Pancreas (tissue), 10 donors: ENCODE measurements around the gene TMEM165. TPM values are rescaled to one million over a fixed set of nuclear protein-coding genes. Genes with fewer than 3 reads are reported as not detected.

Source experiments
- ATAC-seq, 4 donors: fragments of 200-7000 bp; cut with Tn5 transposase; one replicate each; pipeline versions ENCODE4 v1.8.0 to v1.9.1; 2020; ENCODE audit warnings: mild to moderate bottlenecking in 4 of 4, moderate library complexity in 4 of 4
- DNase-seq, 6 donors: peaks; one replicate each; pipeline ENCODE4 v3.0.0-alpha.2; 2020
- FAIRE-seq: peaks from 2 replicates; lab custom pipeline; 2012; peaks lifted over from hg19 to GRCh38; lab: Jason Lieb, UNC
- H3K27ac ChIP-seq, 4 donors: fragments of 200-600 bp; sonication (generic); 1 replicate in 3 of 4; 2 replicates in 1 of 4; pipeline versions ENCODE4 v1.5.0 to v1.8.0; 2020
- H3K27me3 ChIP-seq, 4 donors: fragments of 200-600 bp; one replicate each; pipeline ENCODE4 v1.8.0; 2021
- H3K36me3 ChIP-seq, 3 donors: fragments of 200-600 bp; sonication (generic) in 1 of 3; one replicate each; pipeline versions ENCODE4 v1.5.0 to v1.8.0; 2020 to 2021
- H3K4me1 ChIP-seq, 3 donors: fragments of 200-600 bp; one replicate each; pipeline ENCODE4 v1.8.0; 2021
- H3K4me3 ChIP-seq, 4 donors: fragments of 200-600 bp; sonication (generic) in 2 of 4; one replicate each; pipeline versions ENCODE4 v1.5.0 to v1.8.0; 2020 to 2021
- H3K9me3 ChIP-seq, 4 donors: fragments of 200-600 bp; one replicate each; pipeline ENCODE4 v1.8.0; 2021
- CTCF ChIP-seq, 4 donors: fragments of 200-600 bp; sonication (generic) in 3 of 4; IDR thresholded peaks; one replicate each; pipeline versions ENCODE4 v1.5.0 to v1.8.0; 2021; ENCODE audit warnings: antibody characterized with exemption in 4 of 4
- WGBS, 2 donors: extraction: QIAGEN DNeasy Blood & Tissue Kit; methylation state at CpG; one replicate each; pipeline ENCODE4 v1.1.7; 2013; 5-methylcytosine and 5-hydroxymethylcytosine counted together
- intact Hi-C, 3 donors: fragments of 100-400 bp; cut with DNase I; formaldehyde crosslinking; loops; one replicate each; pipeline versions ENCODE4 v1.11.1 to v1.14.2; 2022
- polyA plus RNA-seq, 2 donors: library from polyadenylated mRNA; stranded (reverse); fragments of 200-250 nt; gene quantifications; one replicate each; pipeline ENCODE4 v1.2.3, GENCODE V29; 2013
- total RNA-seq, 6 donors: library from RNA; stranded (reverse); fragmentation: NEBNext Ultra II Directional in 4 of 6; extraction: Animal tissue kit (Norgen Biotek cat#: 25700) in 4 of 6; gene quantifications; one replicate each; pipeline versions ENCODE4 v1.2.1 to v1.2.4, GENCODE V29; 2021 to 2023
- donor health status: healthy with polysubstance abuse.
- donor health status: DM: no; HTN: no; CAD: no; lungs with moderate emphysema.
- donor health status: DM: no; HTN: no; CAD: no.
- donor health status: control.
- donor health status: control.
- donor health status: Bipolar disorder and iron deficiency.
- donor health status: DM: yes; HTN: yes; CAD: no.
- donor health status: DM: no; HTN: no; CAD: no.
- donor health status: DM: no; HTN: no; CAD: no.
- donor health status: DM: yes; HTN: yes; CAD: no.

Gene TMEM165
- total and polyA plus RNA-seq, 8 donors, result 24.3 to 61.6 (median 42.7) TPM

GRCh38 chr4:55435141-55435841, 39.5 kb downstream of the TMEM165 start:
- DNase-seq (no peak), ATAC-seq (peak in 3 of 4 donors; percentile 37 to 41 (median 39)), FAIRE-seq (no peak)
- Histone ChIP-seq H3K27me3 (no peaks in the 10 kb centered on the region), H3K9me3 (no peaks in the 10 kb centered on the region), H3K27ac (peak overlapping the region in 2 of 4 donors; percentile 23 to 34), H3K4me1 (peaks cover 15 to 22% (median 18%) of the 10 kb centered on the region in 3 donors), H3K36me3 (peaks cover 0 to 19% (median 0%) of the 10 kb centered on the region in 3 donors), H3K4me3 (no peak overlapping the region)
- intact Hi-C loops, result no loop called here
- 50 to 58% methylated on average over 3 of the region's 3 CpGs for WGBS, 2 donors
- TF ChIP-seq CTCF (IDR thresholded peaks at IDR 0.05), result no peak

GRCh38 chr4:55437356-55437796, 41.6 kb downstream of the TMEM165 start:
- Histone ChIP-seq H3K27me3 (no peaks in the 10 kb centered on the region), H3K27ac (peak overlapping the region; percentile 51 to 81 (median 72)), H3K9me3 (no peaks in the 10 kb centered on the region), H3K36me3 (peaks cover 0 to 23% (median 0%) of the 10 kb centered on the region in 3 donors), H3K4me1 (peaks cover 15 to 22% (median 18%) of the 10 kb centered on the region in 3 donors), H3K4me3 (no peak overlapping the region)
- TF ChIP-seq CTCF (IDR thresholded peaks at IDR 0.05), result no peak
- ATAC-seq (peak; percentile 58 to 76 (median 71)), DNase-seq (peak in 4 of 6 donors; percentile 20 to 40 (median 32)), FAIRE-seq (no peak)
- 35 to 43% methylated on average over 5 of the region's 5 CpGs for WGBS, 2 donors
- intact Hi-C loops, result no loop called here

GRCh38 chr4:55437823-55438222, 42.1 kb downstream of the TMEM165 start:
- WGBS, 2 donors, result 16 to 40% methylated on average over 3 of the region's 3 CpGs
- no peaks in the 10 kb centered on the region for H3K9me3 ChIP-seq
- FAIRE-seq, result no peak
- peaks cover 0 to 24% (median 0%) of the 10 kb centered on the region in 3 donors for H3K36me3 ChIP-seq
- intact Hi-C loops, result no loop called here
- peaks cover 15 to 22% (median 18%) of the 10 kb centered on the region in 3 donors for H3K4me1 ChIP-seq
- H3K27me3 ChIP-seq, result no peaks in the 10 kb centered on the region
- H3K27ac ChIP-seq, result peak overlapping the region; percentile 51 to 81 (median 72)
- no peak for DNase-seq
- H3K4me3 ChIP-seq, result no peak overlapping the region
- ATAC-seq, result peak; percentile 32 to 66 (median 54)
- no peak for TF ChIP-seq CTCF (IDR thresholded peaks at IDR 0.05)

GRCh38 chr4:55438314-55438713, 42.6 kb downstream of the TMEM165 start:
- no peak for TF ChIP-seq CTCF (IDR thresholded peaks at IDR 0.05)
- peaks cover 15 to 22% (median 18%) of the 10 kb centered on the region in 3 donors for H3K4me1 ChIP-seq
- peaks cover 0 to 22% (median 0%) of the 10 kb centered on the region in 3 donors for H3K36me3 ChIP-seq
- intact Hi-C loops, result no loop called here
- H3K4me3 ChIP-seq, result no peak overlapping the region
- 29 to 46% methylated on average over 2 of the region's 2 CpGs for WGBS, 2 donors
- peak overlapping the region; percentile 51 to 81 (median 72) for H3K27ac ChIP-seq
- H3K27me3 ChIP-seq, result no peaks in the 10 kb centered on the region
- ATAC-seq, result peak; percentile 75 to 84 (median 78)
- no peak for FAIRE-seq
- H3K9me3 ChIP-seq, result no peaks in the 10 kb centered on the region
- DNase-seq, result peak in 2 of 6 donors; percentile 41 to 42

- peak overlapping the region in 2 of 4 donors; percentile 77 to 81 for H3K27ac ChIP-seq
- no peak overlapping the region for H3K4me3 ChIP-seq
- no peaks in the 10 kb centered on the region for H3K9me3 ChIP-seq
- H3K4me1 ChIP-seq, result peaks cover 15 to 22% (median 18%) of the 10 kb centered on the region in 3 donors
- peaks cover 0 to 17% (median 3%) of the 10 kb centered on the region in 3 donors for H3K36me3 ChIP-seq
- ATAC-seq, result no peak
- intact Hi-C loops, result no loop called here
- DNase-seq, result no peak
- no peak for FAIRE-seq
- TF ChIP-seq CTCF (IDR thresholded peaks at IDR 0.05), result no peak
- H3K27me3 ChIP-seq, result no peaks in the 10 kb centered on the region
Measured at GRCh38 chr4:55439023-55439422, 43.3 kb downstream of the TMEM165 start.
